Measurements from ENCODE around the gene SUSD3. TPM values are rescaled to one million over a fixed set of nuclear protein-coding genes. Genes with fewer than 3 reads are reported as not detected.

SUSD3 gene
- total RNA-seq, 1 experiment from 2014 or later = 5.0 TPM

DNA sequence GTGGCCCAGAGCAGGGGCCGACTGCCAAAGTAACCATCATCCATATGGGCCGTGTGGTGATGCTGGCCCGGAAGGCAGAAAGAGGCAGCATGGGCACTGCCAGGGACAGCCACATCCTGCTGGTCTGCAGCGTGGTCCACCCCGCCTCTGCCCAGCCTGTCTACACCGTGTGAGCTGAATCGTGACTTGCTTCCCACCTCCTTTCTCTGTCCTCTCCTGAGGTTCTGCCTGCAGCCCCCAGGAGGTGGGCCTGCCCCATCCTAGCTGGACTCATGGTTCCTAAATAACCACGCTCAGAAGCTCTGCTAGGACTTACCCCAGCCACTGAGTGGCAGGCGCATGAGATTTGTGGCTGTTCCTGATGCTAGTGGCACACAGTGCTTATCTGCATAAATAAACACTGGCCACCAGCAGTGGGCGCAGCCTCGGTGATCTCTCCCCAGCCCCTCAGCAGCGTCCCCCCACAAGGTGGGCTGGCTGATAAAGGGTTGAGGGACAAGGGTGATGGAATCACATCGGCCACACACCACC lies 22.6 kb upstream of the SUSD3 start:
- intact Hi-C loops (cut with micrococcal nuclease; ENCODE audit: unreplicated experiment) = no loop called here
- Histone ChIP-seq H3K27me3 (ENCODE audit: control insufficient read depth, insufficient read depth, low read length) (no peaks in the 10 kb centered on the region), H3K9me3 (ENCODE audit: control insufficient read depth, insufficient read depth, low read depth, low read length) (no peaks in the 10 kb centered on the region), H3K27ac (ENCODE audit: low read length) (no peak overlapping the region), H3K4me1 (ENCODE audit: control insufficient read depth, insufficient read depth, low read length) (no peaks in the 10 kb centered on the region), H3K36me3 (ENCODE audit: control insufficient read depth, insufficient read depth, low read length) (no peaks in the 10 kb centered on the region), H3K4me3 (ENCODE audit: low read depth in 2 of 2, low read length in 2 of 2) (no peak overlapping the region)
- in situ Hi-C loops (cut with HindIII; ENCODE audit: low pct_unique_long_range_greater_than_20kb, low sequenced_read_pairs) = no loop called here
- ChIA-PET POLR2A (no interaction called here), CTCF (no interaction called here)
- DNase-seq (ENCODE audit: low read depth, low spot score) (no peak), ATAC-seq (0 out of 2 replicates have a peak, but pooled peaks have one; percentile 35)
- BruUV-seq (replicated peaks) = no TSS peak
- TF ChIP-seq TCF7L2 (IDR thresholded peaks at IDR 0.05; ENCODE audit: low read depth, low read length) (no peak), SIN3A (IDR thresholded peaks at IDR 0.05; ENCODE audit: borderline replicate concordance, insufficient read depth, low read depth, low read length) (no peak)
- TF ChIP-seq, protein P1, sequence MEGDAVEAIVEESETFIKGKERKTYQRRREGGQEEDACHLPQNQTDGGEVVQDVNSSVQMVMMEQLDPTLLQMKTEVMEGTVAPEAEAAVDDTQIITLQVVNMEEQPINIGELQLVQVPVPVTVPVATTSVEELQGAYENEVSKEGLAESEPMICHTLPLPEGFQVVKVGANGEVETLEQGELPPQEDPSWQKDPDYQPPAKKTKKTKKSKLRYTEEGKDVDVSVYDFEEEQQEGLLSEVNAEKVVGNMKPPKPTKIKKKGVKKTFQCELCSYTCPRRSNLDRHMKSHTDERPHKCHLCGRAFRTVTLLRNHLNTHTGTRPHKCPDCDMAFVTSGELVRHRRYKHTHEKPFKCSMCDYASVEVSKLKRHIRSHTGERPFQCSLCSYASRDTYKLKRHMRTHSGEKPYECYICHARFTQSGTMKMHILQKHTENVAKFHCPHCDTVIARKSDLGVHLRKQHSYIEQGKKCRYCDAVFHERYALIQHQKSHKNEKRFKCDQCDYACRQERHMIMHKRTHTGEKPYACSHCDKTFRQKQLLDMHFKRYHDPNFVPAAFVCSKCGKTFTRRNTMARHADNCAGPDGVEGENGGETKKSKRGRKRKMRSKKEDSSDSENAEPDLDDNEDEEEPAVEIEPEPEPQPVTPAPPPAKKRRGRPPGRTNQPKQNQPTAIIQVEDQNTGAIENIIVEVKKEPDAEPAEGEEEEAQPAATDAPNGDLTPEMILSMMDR (IDR thresholded peaks at IDR 0.05) = no peak; the same call in 1 of the 2 replicates
- TF ChIP-seq, protein P2, sequence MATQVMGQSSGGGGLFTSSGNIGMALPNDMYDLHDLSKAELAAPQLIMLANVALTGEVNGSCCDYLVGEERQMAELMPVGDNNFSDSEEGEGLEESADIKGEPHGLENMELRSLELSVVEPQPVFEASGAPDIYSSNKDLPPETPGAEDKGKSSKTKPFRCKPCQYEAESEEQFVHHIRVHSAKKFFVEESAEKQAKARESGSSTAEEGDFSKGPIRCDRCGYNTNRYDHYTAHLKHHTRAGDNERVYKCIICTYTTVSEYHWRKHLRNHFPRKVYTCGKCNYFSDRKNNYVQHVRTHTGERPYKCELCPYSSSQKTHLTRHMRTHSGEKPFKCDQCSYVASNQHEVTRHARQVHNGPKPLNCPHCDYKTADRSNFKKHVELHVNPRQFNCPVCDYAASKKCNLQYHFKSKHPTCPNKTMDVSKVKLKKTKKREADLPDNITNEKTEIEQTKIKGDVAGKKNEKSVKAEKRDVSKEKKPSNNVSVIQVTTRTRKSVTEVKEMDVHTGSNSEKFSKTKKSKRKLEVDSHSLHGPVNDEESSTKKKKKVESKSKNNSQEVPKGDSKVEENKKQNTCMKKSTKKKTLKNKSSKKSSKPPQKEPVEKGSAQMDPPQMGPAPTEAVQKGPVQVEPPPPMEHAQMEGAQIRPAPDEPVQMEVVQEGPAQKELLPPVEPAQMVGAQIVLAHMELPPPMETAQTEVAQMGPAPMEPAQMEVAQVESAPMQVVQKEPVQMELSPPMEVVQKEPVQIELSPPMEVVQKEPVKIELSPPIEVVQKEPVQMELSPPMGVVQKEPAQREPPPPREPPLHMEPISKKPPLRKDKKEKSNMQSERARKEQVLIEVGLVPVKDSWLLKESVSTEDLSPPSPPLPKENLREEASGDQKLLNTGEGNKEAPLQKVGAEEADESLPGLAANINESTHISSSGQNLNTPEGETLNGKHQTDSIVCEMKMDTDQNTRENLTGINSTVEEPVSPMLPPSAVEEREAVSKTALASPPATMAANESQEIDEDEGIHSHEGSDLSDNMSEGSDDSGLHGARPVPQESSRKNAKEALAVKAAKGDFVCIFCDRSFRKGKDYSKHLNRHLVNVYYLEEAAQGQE (IDR thresholded peaks at IDR 0.05; ENCODE audit: insufficient read depth in 1 of 2, low read depth in 2 of 2, low read length in 1 of 2) = no peak

DNA sequence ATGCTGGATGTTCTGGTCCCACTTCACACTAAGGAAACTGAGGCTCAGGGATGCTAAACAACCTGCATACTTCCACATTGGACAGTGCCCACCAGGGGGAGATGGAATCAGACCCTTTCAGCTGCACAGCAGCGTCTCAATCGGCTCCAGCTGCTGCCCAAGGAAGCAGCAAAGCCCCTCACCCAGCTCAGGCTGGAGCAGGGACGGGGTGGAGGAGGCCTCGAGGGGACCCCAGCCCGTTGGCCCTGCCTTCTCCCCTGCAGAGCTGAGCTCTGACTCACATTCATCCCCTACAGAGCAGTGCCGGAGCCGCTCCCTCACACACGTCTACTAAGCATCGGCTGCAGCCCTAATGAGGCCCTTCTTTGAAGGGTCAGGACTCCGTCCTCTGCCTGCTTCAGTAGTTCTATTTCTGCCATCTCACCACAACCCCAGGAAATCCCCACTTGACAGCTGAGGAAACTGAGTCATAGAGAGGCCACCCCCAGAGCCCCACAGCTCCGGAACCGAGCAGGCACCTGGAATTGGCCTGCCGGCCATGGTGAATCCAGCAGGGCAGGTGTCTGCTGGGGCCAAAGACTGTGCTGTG lies 21.5 kb upstream of the SUSD3 start:
- no peak for TF ChIP-seq TCF7L2 (IDR thresholded peaks at IDR 0.05; ENCODE audit: low read depth, low read length)
- no peak for TF ChIP-seq POLR2AphosphoS5 (IDR thresholded peaks at IDR 0.05; ENCODE audit: low read depth, low read length)
- TF ChIP-seq, protein P2 (IDR thresholded peaks at IDR 0.05; ENCODE audit: insufficient read depth in 1 of 2, low read depth in 2 of 2, low read length in 1 of 2) = no peak
- no peak for ATAC-seq
- Histone ChIP-seq H3K4me3 (ENCODE audit: low read depth in 2 of 2, low read length in 2 of 2) (no peak overlapping the region), H3K9me3 (ENCODE audit: control insufficient read depth, insufficient read depth, low read depth, low read length) (no peaks in the 10 kb centered on the region), H3K36me3 (ENCODE audit: control insufficient read depth, insufficient read depth, low read length) (no peaks in the 10 kb centered on the region), H3K27me3 (ENCODE audit: control insufficient read depth, insufficient read depth, low read length) (no peaks in the 10 kb centered on the region), H3K4me1 (ENCODE audit: control insufficient read depth, insufficient read depth, low read length) (no peaks in the 10 kb centered on the region), H3K27ac (ENCODE audit: low read length) (no peak overlapping the region)
- intact Hi-C loops (cut with micrococcal nuclease; ENCODE audit: unreplicated experiment) = no loop called here
- POLR2A ChIA-PET = no interaction called here
- DNase-seq (ENCODE audit: low read depth, low spot score) = no peak
- in situ Hi-C loops (cut with HindIII; ENCODE audit: low pct_unique_long_range_greater_than_20kb, low sequenced_read_pairs) = no loop called here
- CTCF ChIA-PET = no interaction called here
- BruUV-seq (replicated peaks) = no TSS peak
